ENCODE data around the gene EPO.
"Not testable (repeated sequence)": the region's sequence is repeated elsewhere in the genome, so short reads cannot be mapped to it uniquely, and the experiment has no call there.

The EPO gene

GRCh38 chr7:100705753-100706671, 14.3 kb upstream of the EPO start, which contains the start of gene POP7:
Gene POP7 (plus strand): TSS chr7:100706121. CDS start chr7:100706831, 710 bp downstream.
- DNase-seq: peak; percentile 95

GRCh38 chr7:100706672-100707311, 13.5 kb upstream of the EPO start:
- DNase-seq: peak; percentile 19

DNA sequence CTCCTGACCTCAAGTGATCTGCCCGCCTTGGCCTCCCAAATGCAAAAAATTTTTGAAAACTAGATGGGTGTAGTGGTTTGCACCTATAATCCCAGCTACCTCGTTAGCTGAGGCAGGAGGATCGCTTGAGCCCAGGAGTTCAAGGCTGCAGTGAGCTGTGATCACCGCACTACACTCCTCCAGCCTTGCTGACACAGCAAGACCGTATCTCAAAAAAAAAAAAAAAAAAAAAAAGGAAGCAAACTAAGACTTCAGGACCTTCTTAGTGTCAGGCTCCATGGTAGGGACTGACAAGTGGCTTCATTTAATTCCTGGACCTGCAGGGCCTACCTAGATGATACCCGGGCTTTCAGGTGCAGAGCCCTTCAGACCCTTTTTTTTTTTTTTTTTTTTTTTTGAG, 11.9 kb upstream of the EPO start:
- no peak for DNase-seq

- no peak for DNase-seq
Measured at GRCh38 chr7:100710452-100710851, 9.8 kb upstream of the EPO start.

GRCh38 chr7:100711369-100711768, 8.9 kb upstream of the EPO start:
- DNase-seq: no peak

DNA sequence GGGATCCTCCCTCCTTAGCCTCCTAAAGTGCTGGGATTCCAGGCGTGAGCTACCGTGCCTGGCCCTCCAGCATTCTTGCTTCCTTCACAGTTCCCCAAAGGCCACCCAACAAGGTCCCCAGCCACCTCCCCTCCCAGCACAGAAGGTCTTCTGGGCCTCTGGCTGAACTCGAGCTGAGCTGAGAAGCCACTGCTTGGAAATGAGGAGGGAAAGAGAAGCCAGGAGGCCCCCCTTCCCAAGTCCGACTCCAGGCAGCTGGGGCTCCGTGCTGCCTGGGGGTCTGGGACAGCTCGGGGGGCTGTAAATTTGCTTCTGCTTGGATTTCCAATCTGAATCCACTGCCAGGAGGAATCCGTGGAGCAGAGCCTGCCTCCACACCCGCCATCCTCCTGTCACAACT, 5.5 kb upstream of the EPO start:
- DNase-seq: no peak

GRCh38 chr7:100717073-100717472, 3.2 kb upstream of the EPO start:
- not testable (repeated sequence) for DNase-seq

GRCh38 chr7:100719523-100720278, 567 bp upstream of the EPO start:
- DNase-seq: no peak

- DNase-seq: no peak
Measured at GRCh38 chr7:100720671-100721504, 620 bp downstream of the EPO start.

- DNase-seq: no peak
Measured at GRCh38 chr7:100721505-100721812, 1.2 kb downstream of the EPO start.

DNA sequence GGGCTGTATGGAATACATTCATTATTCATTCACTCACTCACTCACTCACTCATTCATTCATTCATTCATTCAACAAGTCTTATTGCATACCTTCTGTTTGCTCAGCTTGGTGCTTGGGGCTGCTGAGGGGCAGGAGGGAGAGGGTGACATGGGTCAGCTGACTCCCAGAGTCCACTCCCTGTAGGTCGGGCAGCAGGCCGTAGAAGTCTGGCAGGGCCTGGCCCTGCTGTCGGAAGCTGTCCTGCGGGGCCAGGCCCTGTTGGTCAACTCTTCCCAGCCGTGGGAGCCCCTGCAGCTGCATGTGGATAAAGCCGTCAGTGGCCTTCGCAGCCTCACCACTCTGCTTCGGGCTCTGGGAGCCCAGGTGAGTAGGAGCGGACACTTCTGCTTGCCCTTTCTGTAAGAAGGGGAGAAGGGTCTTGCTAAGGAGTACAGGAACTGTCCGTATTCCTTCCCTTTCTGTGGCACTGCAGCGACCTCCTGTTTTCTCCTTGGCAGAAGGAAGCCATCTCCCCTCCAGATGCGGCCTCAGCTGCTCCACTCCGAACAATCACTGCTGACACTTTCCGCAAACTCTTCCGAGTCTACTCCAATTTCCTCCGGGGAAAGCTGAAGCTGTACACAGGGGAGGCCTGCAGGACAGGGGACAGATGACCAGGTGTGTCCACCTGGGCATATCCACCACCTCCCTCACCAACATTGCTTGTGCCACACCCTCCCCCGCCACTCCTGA, 2.4 kb downstream of the EPO start:
- DNase-seq: no peak

DNA sequence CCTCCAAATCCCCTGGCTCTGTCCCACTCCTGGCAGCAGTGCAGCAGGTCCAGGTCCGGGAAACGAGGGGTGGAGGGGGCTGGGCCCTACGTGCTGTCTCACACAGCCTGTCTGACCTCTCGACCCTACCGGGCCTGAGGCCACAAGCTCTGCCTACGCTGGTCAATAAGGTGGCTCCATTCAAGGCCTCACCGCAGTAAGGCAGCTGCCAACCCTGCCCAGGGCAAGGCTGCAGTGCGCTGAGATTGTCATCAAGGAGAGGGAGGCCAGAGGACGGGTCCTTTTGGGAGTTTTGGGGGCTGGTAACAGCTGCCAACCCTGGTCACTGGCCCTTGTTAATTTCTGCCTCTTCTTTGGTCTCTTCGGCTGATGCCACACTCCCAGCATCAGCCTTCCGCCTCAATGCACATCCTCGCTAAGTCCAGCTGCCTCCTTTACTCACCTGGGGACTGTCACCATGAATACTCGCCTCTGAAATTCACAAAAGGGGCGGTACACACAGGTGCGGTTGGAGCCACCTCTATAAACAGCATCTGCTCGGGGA, 3.5 kb downstream of the EPO start:
- DNase-seq: no peak

DNA sequence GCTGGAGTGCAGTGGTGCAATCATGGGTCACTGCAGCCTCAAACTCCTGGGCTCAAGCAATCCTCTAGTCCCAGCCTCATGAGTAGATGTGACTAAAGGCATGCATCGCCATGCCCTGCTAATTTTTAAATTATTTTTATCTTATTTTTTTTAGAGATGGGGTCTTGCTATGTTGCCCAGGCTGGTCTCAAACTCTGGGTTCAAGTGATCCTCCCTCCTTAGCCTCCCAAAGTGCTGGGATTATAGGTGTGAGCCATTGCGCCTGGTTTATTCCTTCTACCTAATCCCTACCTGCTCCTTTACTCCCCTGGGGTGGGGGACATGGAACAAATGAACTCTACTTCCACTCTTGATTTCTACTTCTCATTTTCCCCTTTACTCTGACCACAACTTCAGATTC, 4.1 kb downstream of the EPO start:
- DNase-seq: not testable (repeated sequence)

GRCh38 chr7:100726996-100727761, 6.9 kb downstream of the EPO start:
- no peak for DNase-seq

GRCh38 chr7:100728196-100728595, 7.9 kb downstream of the EPO start:
- no peak for DNase-seq

DNA sequence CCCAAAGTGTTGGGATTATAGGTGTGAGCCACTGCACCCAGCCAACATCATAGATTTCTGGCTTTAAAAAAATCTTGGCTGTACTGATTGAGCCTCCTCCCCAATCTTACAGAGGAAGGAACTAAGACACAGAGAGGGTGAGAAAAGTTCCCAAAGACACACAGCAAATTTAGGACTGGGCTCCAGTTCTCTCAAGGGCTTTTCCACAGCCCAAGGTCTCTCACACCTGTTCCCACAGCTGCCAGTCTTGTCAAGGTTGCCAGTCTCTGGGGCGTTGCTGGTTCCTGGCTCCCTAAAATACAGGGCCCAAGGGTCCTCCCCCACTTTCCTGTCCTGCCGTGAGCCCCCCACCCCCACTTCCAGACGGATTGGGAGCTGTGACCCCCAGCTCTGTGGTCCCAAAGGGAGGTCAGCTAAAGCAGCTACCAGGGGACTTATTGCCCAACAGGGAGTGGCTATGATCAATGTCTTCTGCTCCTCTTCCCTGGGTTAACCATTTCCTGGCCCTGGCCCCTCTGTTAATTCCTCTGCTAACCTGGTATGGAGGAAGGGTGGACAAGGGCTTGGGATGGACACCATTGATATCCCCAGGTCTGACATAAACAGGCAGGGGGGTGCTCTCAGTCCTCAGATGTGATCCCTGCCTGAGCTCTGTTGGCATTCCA, 10.0 kb downstream of the EPO start:
- DNase-seq: no peak

DNA sequence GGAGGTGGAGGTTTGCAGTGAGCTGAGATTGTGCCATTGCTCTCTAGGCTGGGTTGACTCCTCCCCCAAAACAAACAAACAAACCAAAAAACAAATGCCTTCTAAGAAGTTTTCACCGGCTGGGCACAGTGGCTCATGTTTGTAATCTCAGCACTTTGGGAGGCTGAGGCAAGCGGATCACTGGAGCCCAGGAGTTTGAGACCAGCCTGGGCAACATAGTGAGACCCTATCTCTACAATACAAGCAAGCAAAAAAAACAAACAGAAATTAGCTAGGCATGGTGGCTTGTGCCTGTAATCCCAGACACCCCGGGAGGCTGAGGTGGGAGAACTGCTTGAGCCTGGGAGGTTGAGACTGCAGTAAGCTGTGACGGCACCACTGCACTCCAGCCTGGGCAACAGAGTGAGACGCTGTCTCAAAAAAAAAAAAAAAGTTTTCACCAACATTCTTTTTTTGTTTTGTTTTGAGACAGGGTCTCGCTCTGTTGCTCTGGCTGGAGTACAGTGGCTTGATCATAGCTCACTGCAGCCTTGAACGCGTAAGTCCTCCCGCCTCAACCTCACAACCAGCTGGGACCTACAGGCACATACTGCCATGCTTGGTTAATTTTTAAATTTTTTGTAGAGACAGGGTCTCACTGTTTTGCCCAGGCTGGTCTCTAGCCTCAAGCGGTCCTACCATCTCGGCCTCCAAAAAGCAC, 11.8 kb downstream of the EPO start:
- no peak for DNase-seq

- no peak for DNase-seq
Measured at GRCh38 chr7:100735730-100736129, 15.5 kb downstream of the EPO start.

GRCh38 chr7:100736671-100737070, 16.4 kb downstream of the EPO start:
- no peak for DNase-seq

DNA sequence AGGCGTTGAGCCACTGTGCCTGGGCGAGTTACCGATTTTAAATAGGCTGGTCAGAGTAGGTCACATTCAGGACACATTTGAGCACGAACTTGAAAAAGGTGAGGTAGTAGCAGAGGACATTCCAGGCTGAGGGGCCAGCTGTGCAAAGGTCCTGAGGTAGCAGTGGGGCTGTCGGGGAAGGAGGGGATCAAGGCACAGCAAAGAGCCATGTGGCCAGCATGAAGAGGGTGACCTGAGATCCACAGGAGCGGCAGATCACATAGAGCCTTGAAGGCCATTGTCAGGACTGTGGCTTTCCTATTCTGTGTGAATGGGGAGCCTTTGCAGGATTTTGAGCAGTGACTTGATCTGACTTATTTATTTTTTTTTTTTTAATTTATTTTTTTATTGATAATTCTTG, 19.7 kb downstream of the EPO start:
- DNase-seq: no peak

Data from NCI-H526 treated with DMSO at 0.1 percent for 48 hours (cell line).